Astrocyte (in vitro differentiated cells and primary cell): Measurements from ENCODE around the gene PPM1H. TPM values are rescaled to one million over a fixed set of nuclear protein-coding genes. Genes with fewer than 3 reads are reported as not detected.

Source experiments
- DNase-seq: peaks from one replicate; pipeline ENCODE4 v3.0.0-alpha.2; 2010; ENCODE audit warnings: low read depth
- FAIRE-seq: peaks from 2 replicates; lab custom pipeline; 2011; peaks lifted over from hg19 to GRCh38; lab: Jason Lieb, UNC
- H2AFZ ChIP-seq: 2 replicates; pipeline ENCODE4 v1.6.0; 2012; ENCODE audit warnings: low read depth, low read length, inconsistent platforms
- H3K27ac ChIP-seq: 2 replicates; pipeline ENCODE4 v1.5.1; 2011; ENCODE audit warnings: low read depth, low read length, inconsistent platforms
- H3K27me3 ChIP-seq: 2 replicates; pipeline ENCODE4 v1.6.0; 2011; ENCODE audit warnings: low read length, inconsistent platforms; ENCODE audit not compliant: insufficient read depth
- H3K36me3 ChIP-seq: 2 replicates; pipeline ENCODE4 v1.5.1; 2011; ENCODE audit warnings: low read length, inconsistent platforms; ENCODE audit not compliant: insufficient read depth
- H3K4me1 ChIP-seq: 2 replicates; pipeline ENCODE4 v1.5.1; 2011; ENCODE audit warnings: low read length, inconsistent platforms; ENCODE audit not compliant: insufficient read depth
- H3K4me2 ChIP-seq: 2 replicates; pipeline ENCODE4 v1.6.0; 2012; ENCODE audit warnings: low read length, inconsistent platforms
- H3K4me3 ChIP-seq: 2 replicates; pipeline ENCODE4 v1.5.1; 2011; ENCODE audit warnings: low read depth, mild to moderate bottlenecking, low read length, inconsistent platforms; ENCODE audit not compliant: insufficient read depth
- H3K79me2 ChIP-seq: 2 replicates; pipeline ENCODE4 v1.6.0; 2012; ENCODE audit warnings: mild to moderate bottlenecking, low read length, inconsistent platforms; ENCODE audit not compliant: insufficient read depth
- H3K9ac ChIP-seq: 2 replicates; pipeline ENCODE4 v1.6.0; 2012; ENCODE audit warnings: mild to moderate bottlenecking, low read length, inconsistent platforms
- H3K9me3 ChIP-seq: 2 replicates; pipeline ENCODE4 v1.5.1; 2012; ENCODE audit warnings: low read depth, mild to moderate bottlenecking, low read length, inconsistent platforms; ENCODE audit not compliant: insufficient read depth
- H4K20me1 ChIP-seq: 2 replicates; pipeline ENCODE4 v1.6.0; 2012; ENCODE audit warnings: low read length, inconsistent platforms; ENCODE audit not compliant: insufficient read depth
- H3K27ac Mint-ChIP-seq: one replicate; pipeline ENCODE4 v1.8.0; 2021; ENCODE audit warnings: mild to moderate bottlenecking, mixed read lengths; ENCODE audit not compliant: unreplicated experiment
- H3K27me3 Mint-ChIP-seq: one replicate; pipeline ENCODE4 v1.8.0; 2021; ENCODE audit warnings: low read depth, mixed read lengths; ENCODE audit not compliant: unreplicated experiment
- H3K36me3 Mint-ChIP-seq: one replicate; pipeline ENCODE4 v1.8.0; 2021; ENCODE audit warnings: low read depth, mixed read lengths; ENCODE audit not compliant: unreplicated experiment
- H3K4me1 Mint-ChIP-seq: one replicate; pipeline ENCODE4 v1.8.0; 2021; ENCODE audit warnings: low read depth, mixed read lengths; ENCODE audit not compliant: unreplicated experiment
- H3K4me3 Mint-ChIP-seq: one replicate; pipeline ENCODE4 v1.8.0; 2021; ENCODE audit warnings: mild to moderate bottlenecking, moderate library complexity, mixed read lengths; ENCODE audit not compliant: unreplicated experiment
- H3K9me3 Mint-ChIP-seq: one replicate; pipeline ENCODE4 v1.8.0; 2021; ENCODE audit warnings: mild to moderate bottlenecking, mixed read lengths; ENCODE audit not compliant: unreplicated experiment
- CTCF ChIP-seq: IDR thresholded peaks from 2 replicates; pipeline ENCODE4 v1.5.1; 2011; ENCODE audit warnings: low read depth, mild to moderate bottlenecking, inconsistent platforms, low read length, moderate library complexity; ENCODE audit not compliant: insufficient read depth
- EZH2 ChIP-seq: IDR thresholded peaks from 2 replicates; pipeline ENCODE4 v1.6.1; 2012; ENCODE audit warnings: mild to moderate bottlenecking, low read length, inconsistent platforms; ENCODE audit not compliant: insufficient read depth
- total RNA-seq: library from RNA; stranded (reverse); gene quantifications from 2 replicates; pipeline ENCODE4 v1.2.1, GENCODE V29; 2021

PPM1H gene
- total RNA-seq, 1 donor from 2014 or later, result 7.8 TPM

DNA sequence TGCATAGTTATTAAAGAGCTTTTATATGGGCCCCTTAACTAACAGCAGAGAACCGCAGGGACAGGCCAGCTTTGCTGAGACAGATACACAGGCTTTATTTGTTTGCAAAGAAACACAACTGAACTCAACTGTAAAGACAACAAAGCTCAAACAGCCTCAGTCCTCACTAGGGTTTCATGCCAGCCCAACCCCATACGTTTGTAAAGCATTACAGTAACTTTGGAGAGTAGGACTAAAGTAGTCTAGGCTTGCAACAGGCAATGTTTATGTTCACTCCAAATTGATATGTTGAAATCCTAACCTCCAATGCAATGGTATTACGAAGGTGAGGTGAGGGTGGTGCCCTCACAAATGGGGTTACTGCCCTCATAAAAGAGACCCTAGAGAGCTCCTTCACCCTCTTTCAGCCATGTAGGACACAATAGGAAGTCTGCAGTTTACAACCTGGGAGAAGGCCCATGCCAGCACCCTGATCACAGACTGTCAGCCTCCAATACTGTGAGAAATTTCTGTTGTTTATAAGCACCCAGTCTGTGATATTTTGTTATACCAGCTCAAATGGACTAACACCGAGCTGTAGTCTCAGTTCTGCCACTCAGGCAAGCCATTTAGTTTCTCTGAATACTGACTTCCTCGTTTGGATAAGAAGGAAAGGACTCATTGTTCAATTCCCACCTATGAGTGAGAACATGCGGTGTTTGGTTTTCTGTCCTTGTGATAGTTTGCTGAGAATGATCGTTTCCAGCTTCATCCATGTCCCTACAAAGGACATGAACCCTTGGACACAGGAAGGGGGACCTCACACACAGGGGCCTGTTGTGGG is 35.2 kb downstream of the PPM1H start:
- Histone ChIP-seq H3K79me2 (no peaks in the 10 kb centered on the region), H3K27me3 (no peaks in the 10 kb centered on the region)
- no peak overlapping the region for H3K4me3 Mint-ChIP-seq

GRCh38 chr12:62898526-62898925 is 36.4 kb downstream of the PPM1H start:
- FAIRE-seq, result no peak
- H3K27ac Mint-ChIP-seq, result no peak overlapping the region
- H3K4me3 Mint-ChIP-seq, result no peak overlapping the region
- H3K9ac ChIP-seq, result no peak overlapping the region
- no peaks in the 10 kb centered on the region for H3K4me1 ChIP-seq
- no peaks in the 10 kb centered on the region for H3K79me2 ChIP-seq
- H3K27ac ChIP-seq, result no peak overlapping the region
- H3K36me3 ChIP-seq, result no peaks in the 10 kb centered on the region
- no peaks in the 10 kb centered on the region for H3K27me3 Mint-ChIP-seq
- no peaks in the 10 kb centered on the region for H3K9me3 ChIP-seq
- peaks cover 6% of the 10 kb centered on the region for H3K4me1 Mint-ChIP-seq
- H3K4me2 ChIP-seq, result no peak overlapping the region
- H2AFZ ChIP-seq, result no peak overlapping the region
- no peak for TF ChIP-seq EZH2
- no peak for TF ChIP-seq CTCF
- no peaks in the 10 kb centered on the region for H3K36me3 Mint-ChIP-seq
- H3K9me3 Mint-ChIP-seq, result no peaks in the 10 kb centered on the region
- no peaks in the 10 kb centered on the region for H3K27me3 ChIP-seq
- no peak overlapping the region for H3K4me3 ChIP-seq
- DNase-seq, result no peak
- H4K20me1 ChIP-seq, result no peaks in the 10 kb centered on the region

More for the DNA sequence above, 35.2 kb downstream of the PPM1H start:
- H4K20me1 ChIP-seq, result no peaks in the 10 kb centered on the region
- H3K4me1 ChIP-seq, result no peaks in the 10 kb centered on the region
- no peaks in the 10 kb centered on the region for H3K27me3 Mint-ChIP-seq
- H3K9ac ChIP-seq, result no peak overlapping the region
- H2AFZ ChIP-seq, result no peak overlapping the region
- no peak overlapping the region for H3K27ac Mint-ChIP-seq
- DNase-seq, result no peak
- H3K27ac ChIP-seq, result no peak overlapping the region
- no peaks in the 10 kb centered on the region for H3K36me3 Mint-ChIP-seq
- H3K9me3 ChIP-seq, result no peaks in the 10 kb centered on the region
- no peaks in the 10 kb centered on the region for H3K9me3 Mint-ChIP-seq
- no peak for FAIRE-seq
- peaks cover 6% of the 10 kb centered on the region for H3K4me1 Mint-ChIP-seq
- H3K4me3 ChIP-seq, result no peak overlapping the region
- no peak for TF ChIP-seq CTCF
- no peak for TF ChIP-seq EZH2
- H3K4me2 ChIP-seq, result no peak overlapping the region
- H3K36me3 ChIP-seq, result no peaks in the 10 kb centered on the region

GRCh38 chr12:62895351-62895877 is 39.5 kb downstream of the PPM1H start:
- no peak overlapping the region for H3K4me2 ChIP-seq
- Mint-ChIP-seq H3K27me3 (no peaks in the 10 kb centered on the region), H3K27ac (no peak overlapping the region), H3K9me3 (no peaks in the 10 kb centered on the region), H3K4me3 (no peak overlapping the region), H3K36me3 (no peaks in the 10 kb centered on the region), H3K4me1 (peaks cover 4% of the 10 kb centered on the region)
- TF ChIP-seq EZH2 (no peak), CTCF (no peak)
- no peak overlapping the region for H3K4me3 ChIP-seq
- DNase-seq, result no peak
- H3K4me1 ChIP-seq, result no peaks in the 10 kb centered on the region
- H4K20me1 ChIP-seq, result no peaks in the 10 kb centered on the region
- no peaks in the 10 kb centered on the region for H3K36me3 ChIP-seq
- no peaks in the 10 kb centered on the region for H3K27me3 ChIP-seq
- no peak for FAIRE-seq
- H3K79me2 ChIP-seq, result no peaks in the 10 kb centered on the region
- H2AFZ ChIP-seq, result no peak overlapping the region
- H3K9me3 ChIP-seq, result no peaks in the 10 kb centered on the region
- H3K27ac ChIP-seq, result no peak overlapping the region
- H3K9ac ChIP-seq, result no peak overlapping the region
